Activated CD8-positive, alpha-beta memory T cell treated with anti-CD3 and anti-CD28 coated beads for 48 hours (primary cell): ENCODE measurements around the gene DLX5.

Experiments
- DNase-seq, 3 experiments: peaks; one replicate each; pipeline ENCODE4 v3.0.0-alpha.2; 2020; ENCODE audit warnings: low read depth in 2 of 3, low spot score in 2 of 3

Gene DLX5

DNA sequence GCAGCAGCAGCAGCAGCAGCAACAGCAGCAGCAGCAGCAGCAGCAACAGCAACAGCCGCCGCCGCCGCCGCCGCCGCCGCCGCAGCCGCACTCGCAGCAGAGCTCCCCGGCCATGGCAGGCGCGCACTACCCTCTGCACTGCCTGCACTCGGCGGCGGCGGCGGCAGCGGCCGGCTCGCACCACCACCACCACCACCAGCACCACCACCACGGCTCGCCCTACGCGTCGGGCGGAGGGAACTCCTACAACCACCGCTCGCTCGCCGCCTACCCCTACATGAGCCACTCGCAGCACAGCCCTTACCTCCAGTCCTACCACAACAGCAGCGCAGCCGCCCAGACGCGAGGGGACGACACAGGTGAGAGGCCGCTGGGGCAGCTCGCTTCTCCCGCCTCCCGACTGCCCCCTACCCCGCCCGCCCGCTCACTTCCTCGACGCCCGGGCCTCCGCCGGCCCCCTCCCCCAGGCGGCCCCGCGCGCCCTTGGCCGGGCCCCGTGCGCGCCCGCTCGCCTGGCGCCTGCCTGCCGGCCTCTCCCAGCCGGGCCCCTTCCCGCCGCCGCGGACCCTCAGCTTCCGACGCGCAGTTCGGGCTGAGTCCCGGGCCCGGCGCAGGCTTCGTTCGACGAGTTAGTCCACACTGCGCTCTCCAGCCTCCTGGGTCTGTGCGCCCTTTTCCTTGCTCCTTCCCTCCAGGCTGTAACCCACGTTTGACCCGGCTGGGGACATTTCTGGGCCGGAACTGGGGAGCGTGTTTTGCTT, 18.4 kb downstream of the DLX5 start:
- no peak for DNase-seq

GRCh38 chr7:97005183-97006054, 19.2 kb downstream of the DLX5 start, which contains the start of gene DLX6:
DLX6 (plus strand) TSS chr7:97005553; CDS start chr7:97005978, 425 bp downstream.
- no peak for DNase-seq

DNA sequence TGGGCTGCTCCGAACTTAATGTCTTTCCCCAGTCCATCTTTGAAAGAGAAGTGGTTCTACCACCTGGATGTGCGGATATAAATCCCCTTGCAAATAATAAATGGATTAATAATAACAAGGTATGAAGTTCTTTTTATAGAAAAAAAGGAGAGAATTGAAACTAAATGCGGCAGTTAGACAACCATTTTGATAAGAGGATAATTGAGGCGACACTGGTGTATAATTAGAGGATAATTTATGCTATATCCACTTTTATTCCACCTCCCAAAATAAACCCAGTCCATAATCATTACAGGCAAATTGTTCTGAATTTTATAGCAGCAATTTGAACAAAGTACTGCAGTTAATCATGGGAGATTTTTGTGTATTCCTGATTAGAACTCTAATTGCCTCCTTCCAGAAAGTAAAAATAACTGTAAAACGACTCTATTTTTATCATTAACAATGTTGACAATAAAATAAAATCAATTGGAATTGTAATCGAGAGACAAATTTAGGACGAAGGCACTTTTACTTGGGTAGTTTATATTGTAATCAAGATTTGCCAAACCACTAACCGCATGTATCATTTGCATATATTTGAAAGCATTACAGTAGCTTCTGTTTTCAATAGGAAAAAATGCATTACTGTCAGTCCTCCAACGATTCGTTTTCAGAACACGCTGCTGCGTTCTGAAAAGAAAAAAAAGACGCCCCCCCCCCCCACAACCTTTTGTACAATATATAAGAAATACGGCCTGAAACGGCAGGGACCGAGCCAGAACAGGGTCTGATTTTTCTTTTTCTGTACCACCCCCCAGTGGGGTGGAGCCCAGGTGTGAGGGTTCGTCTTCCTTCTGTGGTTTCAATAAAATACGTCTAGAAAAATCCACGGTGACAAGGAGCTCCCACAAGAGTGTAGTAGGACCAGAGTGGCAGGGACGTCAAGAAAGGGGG, 20.1 kb downstream of the DLX5 start:
- DNase-seq = no peak

DNA sequence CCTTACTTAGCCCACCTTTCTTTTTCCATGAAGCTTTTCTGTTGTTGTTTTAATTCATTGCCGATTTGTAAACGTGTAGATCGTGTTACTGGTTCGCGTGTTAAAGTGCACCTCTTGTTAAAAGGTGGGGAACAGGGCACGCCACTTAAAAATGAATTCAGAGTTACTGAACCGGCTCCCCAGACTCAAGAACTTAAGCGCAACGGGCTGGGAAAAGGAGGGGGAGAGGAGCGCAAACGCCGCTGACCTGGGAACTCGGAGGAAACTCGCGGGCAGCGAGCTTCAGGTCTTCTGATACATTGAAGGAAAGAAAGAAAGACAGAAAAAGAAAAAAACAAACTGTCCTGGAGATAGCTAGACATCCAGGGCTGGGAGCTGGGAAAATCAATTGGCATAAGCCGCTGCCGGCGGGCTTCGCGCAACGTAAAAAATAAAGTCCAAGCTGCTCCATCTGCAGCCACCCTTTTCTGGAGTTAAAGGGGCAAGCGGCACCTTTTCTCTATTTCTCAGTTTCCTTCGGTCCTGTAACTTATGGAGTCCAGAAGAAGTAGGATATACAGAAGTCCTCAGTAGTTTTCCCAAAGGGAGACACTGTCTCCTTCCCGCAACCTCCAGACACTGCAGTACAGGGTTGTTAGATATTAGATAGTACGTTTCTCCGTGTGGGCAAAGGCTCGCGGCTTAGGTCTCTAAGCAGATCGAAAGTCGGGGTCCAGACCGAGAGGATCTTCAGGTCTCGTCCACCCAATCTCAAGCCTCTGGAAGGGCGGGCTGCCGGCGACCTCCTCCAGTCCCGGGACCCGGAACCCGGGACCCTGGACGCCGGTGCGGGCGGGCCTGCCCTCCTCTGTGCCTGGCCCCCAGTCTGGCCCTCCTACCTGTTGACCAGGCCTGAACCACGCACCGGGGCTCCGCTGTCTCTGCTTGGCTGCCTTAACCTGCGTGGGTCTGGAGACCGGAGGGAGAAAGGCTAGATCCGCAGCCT, 21.1 kb downstream of the DLX5 start:
- no peak for DNase-seq

GRCh38 chr7:97002555-97003261, 21.9 kb downstream of the DLX5 start:
- DNase-seq = no peak

DNA sequence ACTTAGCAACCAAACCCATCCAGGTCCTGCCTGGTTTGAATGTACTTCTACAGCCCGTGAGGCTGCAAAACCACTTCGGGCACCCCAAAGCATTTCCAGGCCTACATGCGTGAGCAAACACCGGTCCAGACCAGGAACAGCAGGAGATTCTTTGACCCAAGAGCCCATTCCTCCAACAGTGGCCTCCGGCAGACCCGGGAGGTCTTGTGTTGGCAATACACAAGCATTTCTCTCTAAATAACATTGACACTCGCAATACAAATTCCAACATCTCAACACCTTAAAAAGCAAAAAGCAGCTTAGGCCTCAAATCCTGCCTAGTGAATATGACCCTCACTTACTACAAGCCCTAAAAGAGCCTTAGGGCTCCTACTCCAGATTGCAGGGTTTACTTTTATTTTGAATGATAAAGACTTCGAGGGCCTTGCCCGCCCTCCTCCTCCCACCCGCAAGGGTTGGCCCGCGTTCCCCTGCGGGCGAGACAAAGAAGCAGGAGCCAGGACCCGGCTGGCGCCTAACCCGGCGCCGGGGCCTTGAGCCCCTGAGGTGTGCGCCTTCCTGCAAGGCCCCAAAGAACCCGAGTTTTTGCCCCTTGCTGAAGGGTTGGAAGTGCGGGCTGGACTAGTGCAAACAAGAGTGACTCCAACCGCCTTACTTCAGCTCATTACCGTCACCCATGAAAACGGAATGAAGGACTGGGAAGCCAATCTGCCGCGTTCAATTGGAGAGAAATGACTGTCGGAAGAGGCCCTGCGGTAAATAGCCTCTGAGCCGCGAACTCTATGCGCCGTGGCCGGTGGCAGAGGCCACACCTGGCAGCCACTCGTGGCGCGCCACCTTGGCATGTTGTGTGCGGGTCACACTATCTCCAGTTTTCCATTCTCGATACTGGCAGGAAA, 22.7 kb downstream of the DLX5 start:
- no peak for DNase-seq

GRCh38 chr7:97001221-97001620, 23.4 kb downstream of the DLX5 start:
- DNase-seq = no peak

GRCh38 chr7:96998744-96999143, 25.9 kb downstream of the DLX5 start:
- no peak for DNase-seq

DNA sequence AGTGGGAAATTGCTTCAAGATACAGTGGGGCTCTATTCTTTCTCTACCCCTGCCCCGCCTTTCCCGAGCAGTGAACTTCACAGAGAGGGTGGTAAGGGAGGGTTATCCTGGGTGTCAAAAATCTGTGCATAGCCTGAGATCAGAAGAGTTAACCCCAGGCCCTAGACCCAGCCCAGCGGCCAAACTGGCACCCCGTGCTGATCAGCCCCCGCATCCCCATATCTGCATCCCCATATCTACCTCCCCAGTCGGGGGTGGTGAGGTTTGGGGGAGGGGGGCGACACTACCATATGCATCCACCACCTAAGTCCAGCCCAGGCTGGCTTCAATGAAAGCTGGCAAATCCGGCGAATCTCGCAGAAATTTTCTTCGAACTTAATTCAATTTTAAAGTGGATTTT, 26.3 kb downstream of the DLX5 start:
- no peak for DNase-seq

- DNase-seq = no peak
Observed at GRCh38 chr7:96997512-96998032, 27.1 kb downstream of the DLX5 start.

DNA sequence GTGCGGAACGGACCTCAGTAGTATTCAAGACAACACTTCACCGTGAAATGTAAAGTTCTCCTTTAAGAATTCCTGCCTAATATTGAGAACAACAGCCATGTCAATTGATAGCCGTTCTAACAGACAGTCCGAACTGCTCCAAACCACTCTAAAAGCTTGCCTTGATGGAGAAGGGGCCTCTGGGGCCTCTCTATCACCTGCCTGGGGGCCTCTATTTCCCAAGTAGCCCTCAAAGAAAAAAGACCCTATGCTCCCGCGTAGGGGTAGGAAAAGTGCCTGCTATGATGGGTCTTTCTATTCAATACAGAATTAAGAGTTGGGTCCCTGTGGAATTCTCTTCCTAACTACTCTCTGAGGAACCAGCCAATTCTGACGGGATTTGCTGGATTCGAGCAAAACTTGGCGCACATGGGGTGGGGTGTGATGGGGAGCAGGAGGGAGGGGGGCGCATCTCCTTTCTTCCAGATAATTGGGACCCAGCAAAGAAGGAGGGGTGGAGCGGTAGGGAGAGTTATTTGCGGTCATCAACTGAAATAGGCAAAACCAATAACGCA, 27.6 kb downstream of the DLX5 start:
- DNase-seq = no peak

- DNase-seq = no peak
Observed at GRCh38 chr7:96996111-96996957, 28.3 kb downstream of the DLX5 start.

DNA sequence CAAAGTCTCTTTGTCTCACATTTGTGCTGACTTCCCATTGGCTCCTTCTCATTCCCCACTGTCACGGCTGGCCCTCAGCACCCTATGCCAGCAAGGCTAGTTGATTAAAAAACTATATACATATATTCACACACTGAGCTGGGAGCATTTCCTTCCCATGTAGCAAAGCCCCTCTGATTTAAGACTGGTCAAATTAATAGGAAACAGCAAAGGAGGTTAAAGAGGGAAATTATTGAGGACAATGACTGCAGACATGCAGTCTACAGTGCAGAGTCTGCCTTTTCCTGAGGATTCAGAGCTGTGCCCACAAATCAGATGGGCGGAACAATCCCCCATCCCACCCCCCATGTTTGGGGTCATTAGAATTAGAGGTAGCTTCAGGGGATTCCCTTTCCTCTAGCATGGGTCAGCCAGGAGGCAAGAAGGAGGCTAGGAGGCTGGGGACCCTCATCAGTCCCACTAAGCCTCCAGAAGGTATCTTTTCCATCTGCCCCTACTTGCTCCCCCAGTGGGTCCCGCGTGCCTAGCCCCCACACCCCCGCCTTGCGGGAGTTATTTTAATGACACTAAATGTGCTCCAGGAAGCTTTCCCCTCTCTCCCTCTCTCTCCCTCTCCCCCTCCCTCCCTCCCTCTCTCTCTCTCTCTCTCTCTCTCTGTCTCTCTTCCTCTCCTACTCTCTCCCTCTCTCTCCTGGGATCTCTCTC, 29.1 kb downstream of the DLX5 start:
- no peak for DNase-seq

DNA sequence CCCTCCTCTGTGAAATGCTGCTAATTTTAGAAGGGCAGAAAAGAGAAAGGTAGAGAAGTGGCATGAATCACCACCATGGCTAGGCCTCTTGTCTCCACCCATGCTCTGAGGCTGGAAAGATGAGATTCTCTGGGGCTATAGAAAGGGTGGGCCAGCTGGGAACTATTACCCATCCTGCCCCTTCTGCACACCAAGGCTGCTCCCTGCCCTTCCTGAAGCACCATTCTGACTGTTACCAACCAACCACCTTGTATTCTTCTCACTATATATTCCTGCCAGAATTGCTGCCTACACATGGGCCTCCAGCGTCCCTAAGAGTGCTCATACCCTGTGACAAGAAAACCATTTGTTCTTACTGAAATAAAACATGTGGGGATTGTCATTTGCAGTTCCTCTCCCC, 30.7 kb downstream of the DLX5 start:
- no peak for DNase-seq

DNA sequence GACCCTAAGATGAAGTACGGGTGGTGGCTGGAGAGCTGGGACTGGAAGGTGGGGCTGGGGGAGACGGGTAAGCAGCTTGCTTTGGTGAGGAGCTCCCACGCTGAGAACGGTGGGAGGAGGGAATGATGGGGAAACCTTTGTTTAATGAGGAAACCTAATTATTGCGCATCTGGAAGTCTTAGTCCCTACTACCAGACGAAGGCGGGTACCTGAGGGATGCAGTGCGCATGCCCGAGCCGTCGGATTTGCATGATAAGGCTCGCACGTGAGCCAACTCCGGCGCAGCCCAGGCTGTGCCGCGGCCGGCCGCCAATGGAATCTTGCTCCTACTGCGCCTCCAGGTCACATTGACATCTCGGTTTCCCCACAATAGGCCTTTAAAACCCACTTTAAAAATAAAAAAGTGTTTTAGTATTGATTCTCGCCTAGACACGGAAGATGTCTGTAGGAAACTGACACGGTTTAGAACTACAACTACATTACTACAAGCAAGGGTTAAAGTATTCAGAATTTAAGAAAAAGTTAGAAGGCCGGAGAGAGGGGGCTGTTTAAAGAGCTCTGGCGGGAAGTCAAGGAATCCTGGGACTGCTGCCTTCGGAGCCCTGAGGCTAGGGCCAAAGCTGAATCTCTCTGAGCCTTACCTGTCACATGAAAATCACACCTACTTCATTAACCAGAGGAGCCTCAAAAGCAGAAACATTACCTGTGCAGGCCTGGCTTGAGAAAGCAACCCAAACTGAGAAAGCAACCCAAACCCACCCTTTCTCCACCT, 31.4 kb downstream of the DLX5 start:
- no peak for DNase-seq
